ENCODE results near the gene JAML.

JAML gene

GRCh38 chr11:118230088-118230487 lies 5.3 kb upstream of the JAML start:
- Histone ChIP-seq H3K27me3 (ENCODE audit: control insufficient read depth in 1 of 2, insufficient read depth in 1 of 2, low read length in 2 of 2) (peaks cover 6 to 20% of the 10 kb centered on the region in 2 experiments), H2BK120ac (ENCODE audit: low read depth, low read length) (no peak overlapping the region), H4K91ac (ENCODE audit: low read length) (no peak overlapping the region), H3K36me3 (ENCODE audit: control insufficient read depth in 1 of 2, insufficient read depth in 2 of 2, low read depth in 1 of 2, low read length in 2 of 2) (no peaks in the 10 kb centered on the region), H2AFZ (ENCODE audit: low read depth, low read length) (no peak overlapping the region), H3K9me3 (ENCODE audit: control insufficient read depth, low read length) (no peaks in the 10 kb centered on the region), H3K14ac (ENCODE audit: low read length in 2 of 2) (no peak overlapping the region), H3K9ac (ENCODE audit: low read length) (no peak overlapping the region), H2BK12ac (ENCODE audit: low read length in 2 of 2) (no peak overlapping the region), H3K23ac (ENCODE audit: low read length in 2 of 2) (no peak overlapping the region), H2AK5ac (ENCODE audit: low read length, severe bottlenecking) (no peak overlapping the region), H3K18ac (ENCODE audit: low read depth in 1 of 2, low read length in 2 of 2) (no peak overlapping the region), H3K27ac (ENCODE audit: low read length, poor library complexity, severe bottlenecking) (no peak overlapping the region), H2BK5ac (ENCODE audit: low read depth, low read length, poor library complexity, severe bottlenecking) (no peak overlapping the region), H3K79me1 (replicated peaks; ENCODE audit: low read length, poor library complexity, severe bottlenecking) (no peaks in the 10 kb centered on the region), H3K4ac (ENCODE audit: low read depth in 1 of 2, low read length in 2 of 2) (no peak overlapping the region), H3K4me3 (ENCODE audit: insufficient read depth in 1 of 2, low read depth in 1 of 2, low read length in 2 of 2) (no peak overlapping the region), H3K4me2 (ENCODE audit: low read length, poor library complexity, severe bottlenecking) (no peak overlapping the region), H4K8ac (ENCODE audit: low read length) (no peak overlapping the region), H2BK15ac (ENCODE audit: low read depth, poor library complexity, severe bottlenecking) (no peak overlapping the region), H3K4me1 (ENCODE audit: control insufficient read depth, insufficient read depth, low read depth, low read length) (no peaks in the 10 kb centered on the region)
- no CpG with 5 or more reads among the region's 3 CpGs for WGBS
- no peak for DNase-seq

- Histone ChIP-seq H3K4me3 (ENCODE audit: insufficient read depth in 1 of 2, low read depth in 1 of 2, low read length in 2 of 2) (no peak overlapping the region), H3K18ac (ENCODE audit: low read depth in 1 of 2, low read length in 2 of 2) (no peak overlapping the region), H3K79me1 (replicated peaks; ENCODE audit: low read length, poor library complexity, severe bottlenecking) (no peaks in the 10 kb centered on the region), H2BK15ac (ENCODE audit: low read depth, poor library complexity, severe bottlenecking) (no peak overlapping the region), H3K9ac (ENCODE audit: low read length) (no peak overlapping the region), H4K91ac (ENCODE audit: low read length) (no peak overlapping the region), H3K4me2 (ENCODE audit: low read length, poor library complexity, severe bottlenecking) (no peak overlapping the region), H3K23ac (ENCODE audit: low read length in 2 of 2) (no peak overlapping the region), H2BK12ac (ENCODE audit: low read length in 2 of 2) (no peak overlapping the region), H2AK5ac (ENCODE audit: low read length, severe bottlenecking) (no peak overlapping the region), H3K4ac (ENCODE audit: low read depth in 1 of 2, low read length in 2 of 2) (no peak overlapping the region), H3K27ac (ENCODE audit: low read length, poor library complexity, severe bottlenecking) (no peak overlapping the region), H3K36me3 (ENCODE audit: control insufficient read depth in 1 of 2, insufficient read depth in 2 of 2, low read depth in 1 of 2, low read length in 2 of 2) (no peaks in the 10 kb centered on the region), H3K27me3 (ENCODE audit: control insufficient read depth in 1 of 2, insufficient read depth in 1 of 2, low read length in 2 of 2) (peaks cover 9 to 17% of the 10 kb centered on the region in 2 experiments), H4K8ac (ENCODE audit: low read length) (no peak overlapping the region), H3K4me1 (ENCODE audit: control insufficient read depth, insufficient read depth, low read depth, low read length) (no peaks in the 10 kb centered on the region), H2BK120ac (ENCODE audit: low read depth, low read length) (no peak overlapping the region), H2BK5ac (ENCODE audit: low read depth, low read length, poor library complexity, severe bottlenecking) (no peak overlapping the region), H2AFZ (ENCODE audit: low read depth, low read length) (no peak overlapping the region), H3K9me3 (ENCODE audit: control insufficient read depth, low read length) (no peaks in the 10 kb centered on the region), H3K14ac (ENCODE audit: low read length in 2 of 2) (no peak overlapping the region)
- no peak for DNase-seq
- 88% methylated on average over 5 of the region's 5 CpGs for WGBS
These were observed 4.5 kb upstream of the JAML start for GRCh38 chr11:118229274-118229847.

GRCh38 chr11:118227865-118228785 lies 3.3 kb upstream of the JAML start:
- 84% methylated on average over 6 of the region's 8 CpGs for WGBS
- H3K79me1 ChIP-seq (replicated peaks; ENCODE audit: low read length, poor library complexity, severe bottlenecking) = no peaks in the 10 kb centered on the region
- H3K4me2 ChIP-seq (ENCODE audit: low read length, poor library complexity, severe bottlenecking) = no peak overlapping the region
- H3K4ac ChIP-seq (ENCODE audit: low read depth in 1 of 2, low read length in 2 of 2) = no peak overlapping the region
- H3K4me1 ChIP-seq (ENCODE audit: control insufficient read depth, insufficient read depth, low read depth, low read length) = no peaks in the 10 kb centered on the region
- no peak overlapping the region for H2AK5ac ChIP-seq (ENCODE audit: low read length, severe bottlenecking)
- H3K18ac ChIP-seq (ENCODE audit: low read depth in 1 of 2, low read length in 2 of 2) = no peak overlapping the region
- no peak overlapping the region for H2BK12ac ChIP-seq (ENCODE audit: low read length in 2 of 2)
- H3K27me3 ChIP-seq (ENCODE audit: control insufficient read depth in 1 of 2, insufficient read depth in 1 of 2, low read length in 2 of 2) = peaks cover 15 to 20% of the 10 kb centered on the region in 2 experiments
- H2BK15ac ChIP-seq (ENCODE audit: low read depth, poor library complexity, severe bottlenecking) = no peak overlapping the region
- no peak overlapping the region for H3K27ac ChIP-seq (ENCODE audit: low read length, poor library complexity, severe bottlenecking)
- no peak overlapping the region for H2AFZ ChIP-seq (ENCODE audit: low read depth, low read length)
- H3K9ac ChIP-seq (ENCODE audit: low read length) = no peak overlapping the region
- no peak overlapping the region for H3K4me3 ChIP-seq (ENCODE audit: insufficient read depth in 1 of 2, low read depth in 1 of 2, low read length in 2 of 2)
- H2BK120ac ChIP-seq (ENCODE audit: low read depth, low read length) = no peak overlapping the region
- no peak overlapping the region for H3K14ac ChIP-seq (ENCODE audit: low read length in 2 of 2)
- no peaks in the 10 kb centered on the region for H3K36me3 ChIP-seq (ENCODE audit: control insufficient read depth in 1 of 2, insufficient read depth in 2 of 2, low read depth in 1 of 2, low read length in 2 of 2)
- no peak overlapping the region for H3K23ac ChIP-seq (ENCODE audit: low read length in 2 of 2)
- no peak overlapping the region for H4K8ac ChIP-seq (ENCODE audit: low read length)
- H3K9me3 ChIP-seq (ENCODE audit: control insufficient read depth, low read length) = no peaks in the 10 kb centered on the region
- H2BK5ac ChIP-seq (ENCODE audit: low read depth, low read length, poor library complexity, severe bottlenecking) = no peak overlapping the region
- no peak for DNase-seq
- H4K91ac ChIP-seq (ENCODE audit: low read length) = no peak overlapping the region

- Histone ChIP-seq H3K4me1 (ENCODE audit: control insufficient read depth, insufficient read depth, low read depth, low read length) (no peaks in the 10 kb centered on the region), H3K36me3 (ENCODE audit: control insufficient read depth in 1 of 2, insufficient read depth in 2 of 2, low read depth in 1 of 2, low read length in 2 of 2) (no peaks in the 10 kb centered on the region), H2BK15ac (ENCODE audit: low read depth, poor library complexity, severe bottlenecking) (no peak overlapping the region), H3K9me3 (ENCODE audit: control insufficient read depth, low read length) (no peaks in the 10 kb centered on the region), H4K8ac (ENCODE audit: low read length) (no peak overlapping the region), H3K9ac (ENCODE audit: low read length) (no peak overlapping the region), H3K4me2 (ENCODE audit: low read length, poor library complexity, severe bottlenecking) (no peak overlapping the region), H2BK120ac (ENCODE audit: low read depth, low read length) (no peak overlapping the region), H3K14ac (ENCODE audit: low read length in 2 of 2) (no peak overlapping the region), H2BK12ac (ENCODE audit: low read length in 2 of 2) (no peak overlapping the region), H3K23ac (ENCODE audit: low read length in 2 of 2) (no peak overlapping the region), H3K27ac (ENCODE audit: low read length, poor library complexity, severe bottlenecking) (no peak overlapping the region), H3K27me3 (ENCODE audit: control insufficient read depth in 1 of 2, insufficient read depth in 1 of 2, low read length in 2 of 2) (peaks cover 15 to 24% of the 10 kb centered on the region in 2 experiments), H3K79me1 (replicated peaks; ENCODE audit: low read length, poor library complexity, severe bottlenecking) (no peaks in the 10 kb centered on the region), H2AK5ac (ENCODE audit: low read length, severe bottlenecking) (no peak overlapping the region), H2AFZ (ENCODE audit: low read depth, low read length) (no peak overlapping the region), H2BK5ac (ENCODE audit: low read depth, low read length, poor library complexity, severe bottlenecking) (no peak overlapping the region), H3K18ac (ENCODE audit: low read depth in 1 of 2, low read length in 2 of 2) (no peak overlapping the region), H3K4me3 (ENCODE audit: insufficient read depth in 1 of 2, low read depth in 1 of 2, low read length in 2 of 2) (no peak overlapping the region), H3K4ac (ENCODE audit: low read depth in 1 of 2, low read length in 2 of 2) (no peak overlapping the region), H4K91ac (ENCODE audit: low read length) (no peak overlapping the region)
- no peak for DNase-seq
- WGBS = 69% methylated on average over 2 of the region's 2 CpGs
These were observed 2.0 kb upstream of the JAML start for GRCh38 chr11:118226781-118227180.
